T-cell (primary cell): ENCODE measurements around the gene DLG2. TPM values are rescaled to one million over a fixed set of nuclear protein-coding genes. Genes with fewer than 3 reads are reported as not detected.

Experiments
- ATAC-seq, 4 experiments: fragments of 200-7000 bp in 3 of 4; fragments of 150-1000 bp in 1 of 4; cut with Tn5 transposase; replicated peaks in 1 of 4; 1 replicate in 3 of 4; 2 replicates in 1 of 4; pipeline ENCODE4 v1.10.0; 2021; ENCODE audit warnings: moderate library complexity in 3 of 4, mild to moderate bottlenecking in 2 of 4, moderate number of reproducible peaks in 1 of 4
- CTCF ChIA-PET, 2 donors: fragments of 300-600 bp; sonication (Branson Sonifier 250); formaldehyde crosslinking; loops; one replicate each; lab custom pipeline; 2022; ENCODE audit warnings: antibody characterized with exemption in 2 of 2; lab: Charles Lee
- POLR2A ChIA-PET, 2 donors: fragments of 300-600 bp; sonication (Branson Sonifier 250); formaldehyde crosslinking; loops; one replicate each; lab custom pipeline; 2022; ENCODE audit warnings: antibody characterized with exemption in 2 of 2; lab: Charles Lee
- DNase-seq, 35 experiments: peaks; one replicate each; pipeline versions ENCODE4 v3.0.0 to v3.0.0-alpha.2; 2013 to 2023
- H3K27ac ChIP-seq: one replicate; pipeline ENCODE4 v1.5.1; 2013; ENCODE audit warnings: low read length
- H3K27me3 ChIP-seq, 2 experiments: replicated peaks in 1 of 2; 1 replicate in 1 of 2; 2 replicates in 1 of 2; pipeline versions ENCODE4 v1.6.1 to v1.7.0; 2013; ENCODE audit warnings: low read length in 1 of 2, mixed read lengths in 1 of 2; ENCODE audit not compliant: control insufficient read depth in 2 of 2, insufficient read depth in 2 of 2; ENCODE audit errors: extremely low read depth in 1 of 2
- H3K36me3 ChIP-seq, 2 donors: 1 replicate in 1 of 2; 2 replicates in 1 of 2; pipeline versions ENCODE4 v1.6.1 to v1.7.0; 2013; ENCODE audit warnings: low read length in 1 of 2; ENCODE audit not compliant: control insufficient read depth in 2 of 2, insufficient read depth in 1 of 2; ENCODE audit errors: extremely low read depth in 1 of 2
- H3K4me1 ChIP-seq, 2 experiments: 1 replicate in 1 of 2; 2 replicates in 1 of 2; pipeline versions ENCODE4 v1.6.1 to v1.7.0; 2013; ENCODE audit warnings: low read length in 2 of 2, mixed read lengths in 1 of 2; ENCODE audit not compliant: insufficient read depth in 2 of 2, control insufficient read depth in 1 of 2; ENCODE audit errors: extremely low read depth in 1 of 2
- H3K4me3 ChIP-seq, 2 donors: 1 replicate in 1 of 2; 2 replicates in 1 of 2; pipeline versions ENCODE4 v1.5.1 to v1.7.0; 2013; ENCODE audit warnings: mild to moderate bottlenecking in 2 of 2, low read length in 1 of 2, moderate library complexity in 1 of 2; ENCODE audit not compliant: control insufficient read depth in 1 of 2; ENCODE audit errors: extremely low read depth in 1 of 2
- H3K9me3 ChIP-seq: 2 replicates; pipeline ENCODE4 v1.7.0; 2013
- H3K27ac Mint-ChIP-seq, 2 donors: one replicate each; pipeline ENCODE4 v1.8.0; 2020 to 2021; ENCODE audit warnings: mild to moderate bottlenecking in 2 of 2, mixed read lengths in 2 of 2
- H3K27me3 Mint-ChIP-seq, 2 donors: one replicate each; pipeline ENCODE4 v1.8.0; 2021 to 2022; ENCODE audit warnings: mixed read lengths in 2 of 2
- H3K36me3 Mint-ChIP-seq: one replicate; pipeline ENCODE4 v1.8.0; 2021; ENCODE audit warnings: mixed read lengths
- H3K4me1 Mint-ChIP-seq, 3 donors: one replicate each; pipeline ENCODE4 v1.8.0; 2020 to 2022; ENCODE audit warnings: mixed read lengths in 3 of 3, mild to moderate bottlenecking in 1 of 3
- H3K4me3 Mint-ChIP-seq, 3 donors: one replicate each; pipeline ENCODE4 v1.8.0; 2020 to 2022; ENCODE audit warnings: mild to moderate bottlenecking in 3 of 3, mixed read lengths in 3 of 3, moderate library complexity in 3 of 3
- H3K9me3 Mint-ChIP-seq, 3 donors: one replicate each; pipeline ENCODE4 v1.8.0; 2020 to 2022; ENCODE audit warnings: mixed read lengths in 3 of 3
- WGBS: methylation state at CpG from one replicate; pipeline ENCODE4 v1.1.5; 2013; ENCODE audit warnings: missing lambda C conversion rate; ENCODE audit not compliant: insufficient coverage; 5-methylcytosine and 5-hydroxymethylcytosine counted together
- total RNA-seq, 35 experiments: library from RNA in 6 of 35; stranded (reverse) in 6 of 35; fragments of 120-200 nt in 1 of 35; gene quantifications; one replicate each; pipeline versions ENCODE4 v1.2.1 to v1.2.4 and lab custom pipeline; 2013 to 2026

The DLG2 gene
- total RNA-seq, 5 donors from 2014 or later (not counting 1 experiment from before 2014, with no cell fraction given) = 2.3 to 4.1 (median 2.9) TPM

- Histone ChIP-seq H3K9me3 (no peaks in the 10 kb centered on the region), H3K27me3 (no peaks in the 10 kb centered on the region), H3K27ac (no peak overlapping the region), H3K4me1 (no peaks in the 10 kb centered on the region), H3K4me3 (no peak overlapping the region), H3K36me3 (no peaks in the 10 kb centered on the region)
- no peaks in the 10 kb centered on the region for H3K4me1 Mint-ChIP-seq
- ChIA-PET POLR2A (no interaction called here), CTCF (no interaction called here)
- peaks cover 5 to 10% of the 10 kb centered on the region in 2 donors for H3K27me3 Mint-ChIP-seq
- H3K36me3 Mint-ChIP-seq = no peaks in the 10 kb centered on the region
- H3K9me3 Mint-ChIP-seq = no peaks in the 10 kb centered on the region
- H3K4me3 Mint-ChIP-seq = no peak overlapping the region
- 86% methylated on average over 1 of the region's 3 CpGs for WGBS
- ATAC-seq = no peak
- no peak overlapping the region for H3K27ac Mint-ChIP-seq
- DNase-seq = no peak
Observed at GRCh38 chr11:83464160-83464944, 2162.8 kb downstream of the DLG2 start.

- ATAC-seq = no peak
- Histone ChIP-seq H3K4me3 (no peak overlapping the region), H3K36me3 (no peaks in the 10 kb centered on the region), H3K27ac (no peak overlapping the region), H3K27me3 (no peaks in the 10 kb centered on the region), H3K4me1 (no peaks in the 10 kb centered on the region), H3K9me3 (no peaks in the 10 kb centered on the region)
- Mint-ChIP-seq H3K4me3 (no peak overlapping the region), H3K27me3 (peaks cover 6 to 15% of the 10 kb centered on the region in 2 donors), H3K27ac (no peak overlapping the region), H3K36me3 (no peaks in the 10 kb centered on the region), H3K4me1 (no peaks in the 10 kb centered on the region), H3K9me3 (no peaks in the 10 kb centered on the region)
- POLR2A ChIA-PET = no interaction called here
- CTCF ChIA-PET = no interaction called here
- no peak for DNase-seq
- WGBS = no CpG with 5 or more reads among the region's 1 CpG
Observed at GRCh38 chr11:83459798-83460197, 2167.3 kb downstream of the DLG2 start.

GRCh38 chr11:83456566-83456965 lies 2170.6 kb downstream of the DLG2 start:
- no peaks in the 10 kb centered on the region for H3K9me3 Mint-ChIP-seq
- H3K36me3 ChIP-seq = no peaks in the 10 kb centered on the region
- no peak overlapping the region for H3K27ac ChIP-seq
- H3K4me1 Mint-ChIP-seq = no peaks in the 10 kb centered on the region
- no peak overlapping the region for H3K4me3 ChIP-seq
- H3K36me3 Mint-ChIP-seq = no peaks in the 10 kb centered on the region
- no peaks in the 10 kb centered on the region for H3K27me3 ChIP-seq
- no peaks in the 10 kb centered on the region for H3K9me3 ChIP-seq
- H3K27me3 Mint-ChIP-seq = peaks cover 2 to 5% of the 10 kb centered on the region in 2 donors
- H3K4me1 ChIP-seq = no peaks in the 10 kb centered on the region
- ChIA-PET POLR2A (no interaction called here), CTCF (no interaction called here)
- no peak overlapping the region for H3K4me3 Mint-ChIP-seq
- no peak overlapping the region for H3K27ac Mint-ChIP-seq
- DNase-seq (no peak), ATAC-seq (no peak)
- 86% methylated on average over 8 of the region's 8 CpGs for WGBS

GRCh38 chr11:83456075-83456474 lies 2171.1 kb downstream of the DLG2 start:
- POLR2A ChIA-PET = no interaction called here
- H3K27ac ChIP-seq = no peak overlapping the region
- H3K9me3 Mint-ChIP-seq = no peaks in the 10 kb centered on the region
- DNase-seq (no peak), ATAC-seq (no peak)
- no peak overlapping the region for H3K27ac Mint-ChIP-seq
- H3K4me1 ChIP-seq = no peaks in the 10 kb centered on the region
- no peaks in the 10 kb centered on the region for H3K9me3 ChIP-seq
- no peak overlapping the region for H3K4me3 ChIP-seq
- no peaks in the 10 kb centered on the region for H3K36me3 Mint-ChIP-seq
- WGBS = 81% methylated on average over 11 of the region's 11 CpGs
- no peaks in the 10 kb centered on the region for H3K36me3 ChIP-seq
- H3K27me3 Mint-ChIP-seq = peaks cover 2 to 5% of the 10 kb centered on the region in 2 donors
- H3K4me1 Mint-ChIP-seq = no peaks in the 10 kb centered on the region
- H3K4me3 Mint-ChIP-seq = no peak overlapping the region
- no peaks in the 10 kb centered on the region for H3K27me3 ChIP-seq
- CTCF ChIA-PET = no interaction called here

GRCh38 chr11:83455356-83455755 lies 2171.8 kb downstream of the DLG2 start:
- ChIA-PET CTCF (no interaction called here), POLR2A (no interaction called here)
- no peaks in the 10 kb centered on the region for H3K4me1 ChIP-seq
- H3K27me3 ChIP-seq = no peaks in the 10 kb centered on the region
- DNase-seq (no peak), ATAC-seq (no peak)
- Mint-ChIP-seq H3K27me3 (peaks cover 2 to 5% of the 10 kb centered on the region in 2 donors), H3K4me1 (no peaks in the 10 kb centered on the region), H3K9me3 (no peaks in the 10 kb centered on the region), H3K27ac (no peak overlapping the region), H3K36me3 (no peaks in the 10 kb centered on the region), H3K4me3 (no peak overlapping the region)
- no peak overlapping the region for H3K27ac ChIP-seq
- no peak overlapping the region for H3K4me3 ChIP-seq
- WGBS = 60% methylated on average over 1 of the region's 3 CpGs
- no peaks in the 10 kb centered on the region for H3K36me3 ChIP-seq
- no peaks in the 10 kb centered on the region for H3K9me3 ChIP-seq

- DNase-seq = no peak
- no peaks in the 10 kb centered on the region for H3K36me3 ChIP-seq
- WGBS = no CpG with 5 or more reads among the region's 1 CpG
- H3K9me3 ChIP-seq = no peaks in the 10 kb centered on the region
- no peaks in the 10 kb centered on the region for H3K4me1 ChIP-seq
- Mint-ChIP-seq H3K36me3 (no peaks in the 10 kb centered on the region), H3K4me3 (no peak overlapping the region), H3K27me3 (peaks cover 2 to 5% of the 10 kb centered on the region in 2 donors), H3K9me3 (no peaks in the 10 kb centered on the region), H3K27ac (no peak overlapping the region), H3K4me1 (no peaks in the 10 kb centered on the region)
- POLR2A ChIA-PET = no interaction called here
- no peaks in the 10 kb centered on the region for H3K27me3 ChIP-seq
- H3K27ac ChIP-seq = no peak overlapping the region
- no peak overlapping the region for H3K4me3 ChIP-seq
- CTCF ChIA-PET = no interaction called here
- ATAC-seq = no peak
Observed at GRCh38 chr11:83454674-83455073, 2172.5 kb downstream of the DLG2 start.
